GM23248 (cell line): ENCODE measurements around the gene CACNA1D.

ENCODE experiments used
- EZH2 ChIP-seq: fragments of 200-600 bp; sonication (generic); IDR thresholded peaks from 2 replicates; pipeline ENCODE4 v1.6.1; 2018; ENCODE audit warnings: antibody characterized with exemption, mild to moderate bottlenecking; ENCODE audit not compliant: insufficient read depth, poor library complexity, severe bottlenecking
- EZH2phosphoT487 ChIP-seq: fragments of 200-600 bp; sonication (generic); IDR thresholded peaks from 2 replicates; pipeline ENCODE4 v1.6.1; 2018; ENCODE audit warnings: antibody characterized with exemption, moderate library complexity, mild to moderate bottlenecking, low read depth; ENCODE audit not compliant: insufficient read depth

DNA sequence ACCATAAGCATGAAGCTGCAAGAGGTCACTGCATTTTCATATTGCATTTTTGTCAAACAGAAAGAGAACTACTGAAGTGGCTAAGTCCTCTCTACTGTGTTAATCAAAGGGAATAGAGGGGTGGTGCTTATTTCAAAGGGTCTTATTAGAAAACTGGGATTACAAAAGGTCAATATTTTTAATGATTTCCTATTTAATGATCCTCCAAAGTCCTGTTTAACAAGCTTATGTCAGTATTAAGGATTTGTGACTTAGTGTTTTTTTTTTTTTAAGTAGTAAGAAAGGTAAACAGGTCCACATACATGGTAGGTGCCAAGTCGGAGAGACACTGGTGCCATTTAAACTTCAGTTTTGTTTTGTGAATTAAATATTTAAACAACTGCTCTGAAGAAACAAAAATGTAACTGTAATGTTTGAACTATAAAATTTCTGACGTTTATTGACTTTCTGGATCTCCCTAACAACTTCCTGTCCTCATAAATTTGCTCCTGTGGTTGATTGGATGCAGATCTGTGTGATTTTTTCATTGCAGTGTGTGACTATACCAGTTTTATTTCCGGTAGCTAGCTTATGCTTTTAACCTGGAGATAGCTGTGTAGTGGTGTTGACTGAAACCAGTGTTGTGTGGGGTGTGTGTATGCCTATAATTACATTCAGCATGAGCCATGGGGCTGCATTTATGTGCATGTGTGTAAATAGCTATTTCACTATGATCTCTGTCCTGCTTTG lies 8.6 kb upstream of the CACNA1D start:
- TF ChIP-seq EZH2phosphoT487 (no peak), EZH2 (no peak)
